HCT116 (cell line): ENCODE measurements around the gene SEM1. TPM values are rescaled to one million over a fixed set of nuclear protein-coding genes. Genes with fewer than 3 reads are reported as not detected.

Experiments used
- ATAC-seq: fragments of 200-7000 bp; cut with Tn5 transposase; 2 replicates; pipeline ENCODE4 v1.9.1; 2020; ENCODE audit warnings: mild to moderate bottlenecking, moderate library complexity
- BruUV-seq: library from RNA; stranded (reverse); fragments of 400-500 nt; replicated peaks from 2 replicates; lab custom pipeline; 2021; lab: Mats Ljungman, UMichigan
- CTCF ChIA-PET: fragments of 300-600 bp; sonication (Branson Sonifier 250); formaldehyde crosslinking; loops from one replicate; lab custom pipeline; 2021; ENCODE audit warnings: antibody characterized with exemption; lab: Charles Lee
- POLR2A ChIA-PET: fragments of 300-600, 350-600 bp; sonication (Branson Sonifier 250); formaldehyde crosslinking; loops from one replicate; lab custom pipeline; 2021; ENCODE audit warnings: antibody characterized with exemption; lab: Charles Lee
- RAD21 ChIA-PET, 2 experiments: fragments of 300-600 bp; sonication (Branson Sonifier 250); formaldehyde crosslinking; loops; one replicate each; lab custom pipeline; 2023; ENCODE audit warnings: low total read pairs in 2 of 2; ENCODE audit not compliant: uncharacterized antibody in 2 of 2, unreplicated experiment in 2 of 2, low non-redundant PET in 1 of 2; lab: Charles Lee
- DNase-seq: peaks from one replicate; pipeline ENCODE4 v3.0.0-alpha.2; 2010; ENCODE audit warnings: low read depth, low spot score
- H2AFZ ChIP-seq: fragments of 200-600 bp; shearing (Covaris generic), sonication (generic); 2 replicates; pipeline ENCODE4 v1.6.1; 2017; ENCODE audit warnings: low read depth, mixed run types, mixed read lengths, antibody characterized with exemption, low read length; ENCODE audit not compliant: poor library complexity, severe bottlenecking
- H3K27ac ChIP-seq: 2 replicates; pipeline ENCODE4 v1.5.1; 2012; ENCODE audit warnings: low read depth, low read length
- H3K27me3 ChIP-seq: fragments of 200-600 bp; sonication (generic); 2 replicates; pipeline ENCODE4 v1.6.1; 2016; ENCODE audit warnings: mixed run types, low read length, mixed read lengths; ENCODE audit not compliant: insufficient read depth
- H3K36me3 ChIP-seq, 2 experiments: fragments of 200-500 bp in 1 of 2; fragments of 200-600 bp in 1 of 2; sonication (Bioruptor generic) in 1 of 2; sonication (generic) in 1 of 2; 2 replicates each; pipeline versions ENCODE4 v1.5.1 to v1.6.1; 2014 to 2016; ENCODE audit warnings: low read length in 2 of 2, inconsistent platforms in 1 of 2, mixed read lengths in 1 of 2, mixed run types in 1 of 2; ENCODE audit not compliant: insufficient read depth in 2 of 2, control insufficient read depth in 1 of 2
- H3K4me1 ChIP-seq, 2 experiments: fragments of 200-600 bp in 1 of 2; sonication (generic) in 1 of 2; 2 replicates each; pipeline versions ENCODE4 v1.5.1 to v1.6.1; 2012 to 2017; ENCODE audit warnings: low read length in 2 of 2, inconsistent platforms in 1 of 2, mild to moderate bottlenecking in 1 of 2, mixed read lengths in 1 of 2, mixed run types in 1 of 2, moderate library complexity in 1 of 2; ENCODE audit not compliant: insufficient read depth in 2 of 2, control insufficient read depth in 1 of 2
- H3K4me2 ChIP-seq: fragments of 200-600 bp; sonication (generic); 2 replicates; pipeline ENCODE4 v1.6.1; 2017; ENCODE audit warnings: mixed run types, low read length, mixed read lengths
- H3K4me3 ChIP-seq, 2 experiments: fragments of 200-600 bp in 1 of 2; sonication (generic) in 1 of 2; replicated peaks in 1 of 2; 2 replicates each; pipeline ENCODE4 v1.5.1; 2011 to 2016; ENCODE audit warnings: low read length in 2 of 2, control low read depth in 1 of 2, low read depth in 1 of 2, mild to moderate bottlenecking in 1 of 2, mixed read lengths in 1 of 2, mixed run types in 1 of 2
- H3K79me2 ChIP-seq: fragments of 200-600 bp; sonication (generic); 2 replicates; pipeline ENCODE4 v1.6.1; 2017; ENCODE audit warnings: mild to moderate bottlenecking, mixed run types, low read length, moderate library complexity, mixed read lengths; ENCODE audit not compliant: insufficient read depth
- H3K9ac ChIP-seq: fragments of 200-600 bp; sonication (generic); 2 replicates; pipeline ENCODE4 v1.6.1; 2016; ENCODE audit warnings: low read length, mixed read lengths
- H3K9me2 ChIP-seq: fragments of 200-600 bp; sonication (generic), shearing (Covaris generic); 2 replicates; pipeline ENCODE4 v1.6.1; 2017; ENCODE audit warnings: mixed run types, mild to moderate bottlenecking, moderate library complexity; ENCODE audit not compliant: insufficient read depth
- H3K9me3 ChIP-seq, 2 experiments: fragments of 200-500 bp in 1 of 2; fragments of 200-600 bp in 1 of 2; sonication (Bioruptor generic) in 1 of 2; sonication (generic) in 1 of 2; 2 replicates each; pipeline ENCODE4 v1.6.1; 2014 to 2017; ENCODE audit warnings: low read length in 2 of 2, mixed read lengths in 2 of 2, inconsistent platforms in 1 of 2, low read depth in 1 of 2, mild to moderate bottlenecking in 1 of 2, mixed run types in 1 of 2, moderate library complexity in 1 of 2; ENCODE audit not compliant: control insufficient read depth in 1 of 2, insufficient read depth in 1 of 2
- H4K20me1 ChIP-seq: fragments of 200-600 bp; sonication (generic), shearing (Covaris generic); 2 replicates; pipeline ENCODE4 v1.6.1; 2017; ENCODE audit warnings: mixed run types, mild to moderate bottlenecking, moderate library complexity; ENCODE audit not compliant: insufficient read depth
- CBX3 ChIP-seq: IDR thresholded peaks from 2 replicates; pipeline ENCODE4 v1.6.1; 2012; ENCODE audit warnings: low read depth
- CEBPB ChIP-seq: IDR thresholded peaks from 2 replicates; pipeline ENCODE4 v1.6.1; 2012; ENCODE audit warnings: low read depth
- CTCF ChIP-seq, 3 experiments: fragments of 200-600 bp in 1 of 3; sonication (generic) in 1 of 3; IDR thresholded peaks in 2 of 3; conservative IDR thresholded peaks in 1 of 3; 2 replicates each; pipeline ENCODE4 v1.5.1; 2012 to 2017; ENCODE audit warnings: low read depth in 2 of 3, low read length in 2 of 3, antibody characterized with exemption in 1 of 3, borderline replicate concordance in 1 of 3, control low read depth in 1 of 3, mild to moderate bottlenecking in 1 of 3, mixed read lengths in 1 of 3, mixed run types in 1 of 3, moderate library complexity in 1 of 3; ENCODE audit not compliant: insufficient read depth in 1 of 3
- EZH2 ChIP-seq: fragments of 200-600 bp; sonication (generic); IDR thresholded peaks from 2 replicates; pipeline ENCODE4 v1.6.1; 2017; ENCODE audit warnings: antibody characterized with exemption, mixed run types
- EZH2phosphoT487 ChIP-seq: fragments of 200-600 bp; IDR thresholded peaks from 2 replicates; pipeline ENCODE4 v1.6.1; 2018; ENCODE audit warnings: antibody characterized with exemption, borderline replicate concordance
- FOSL1 ChIP-seq: IDR thresholded peaks from 2 replicates; pipeline ENCODE4 v1.6.1; 2012; ENCODE audit warnings: low read depth
- JUND ChIP-seq: IDR thresholded peaks from 2 replicates; pipeline ENCODE4 v1.6.1; 2012
- RAD21 ChIP-seq: IDR thresholded peaks from 2 replicates; pipeline ENCODE4 v1.6.1; 2012; ENCODE audit warnings: low read depth, mild to moderate bottlenecking
- SIN3A ChIP-seq: IDR thresholded peaks from 2 replicates; pipeline ENCODE4 v1.6.1; 2012; ENCODE audit warnings: low read depth
- SP1 ChIP-seq: IDR thresholded peaks from 2 replicates; pipeline ENCODE4 v1.6.1; 2012; ENCODE audit warnings: low read depth
- SRF ChIP-seq: IDR thresholded peaks from 2 replicates; pipeline ENCODE4 v1.6.1; 2012; ENCODE audit warnings: low read depth
- TCF7L2 ChIP-seq: IDR thresholded peaks from 2 replicates; pipeline ENCODE4 v1.7.0; 2011; ENCODE audit warnings: borderline replicate concordance, inconsistent platforms; ENCODE audit not compliant: insufficient read depth, insufficient read length; ENCODE audit errors: extremely low read depth
- YY1 ChIP-seq: IDR thresholded peaks from 2 replicates; pipeline ENCODE4 v1.6.1; 2011; ENCODE audit warnings: low read length, low read depth, moderate library complexity, mild to moderate bottlenecking; ENCODE audit not compliant: insufficient replicate concordance; ENCODE audit errors: extremely low read depth
- ZBTB33 ChIP-seq: IDR thresholded peaks from 2 replicates; pipeline ENCODE4 v1.6.1; 2011; ENCODE audit warnings: mild to moderate bottlenecking, low read length, moderate library complexity; ENCODE audit not compliant: insufficient replicate concordance; ENCODE audit errors: extremely low read depth
- ZFX ChIP-seq: fragments of 450-650 bp; IDR thresholded peaks from 2 replicates; pipeline ENCODE4 v1.6.1; 2017
- intact Hi-C: fragments of 100-400 bp; cut with micrococcal nuclease; formaldehyde crosslinking; loops from 2 replicates; pipeline ENCODE4 v1.10.0; 2022
- total RNA-seq: library from RNA; stranded (reverse); gene quantifications from one replicate; pipeline ENCODE4 v1.2.1, GENCODE V29; 2021; ENCODE audit not compliant: unreplicated experiment
- TF ChIP-seq, protein P1 (sequence below): IDR thresholded peaks from 2 replicates; pipeline ENCODE4 v1.6.1; 2012

The SEM1 gene
- total RNA-seq, 1 experiment from 2014 or later: 45.7 TPM

- Histone ChIP-seq H3K9me2 (no peaks in the 10 kb centered on the region), H3K36me3 (0 out of 4 replicates have a peak, but pooled peaks cover 0 to 8% of the 10 kb centered on the region in 2 experiments), H3K9ac (no peak overlapping the region), H3K9me3 (no peaks in the 10 kb centered on the region), H3K4me3 (no peak overlapping the region), H4K20me1 (no peaks in the 10 kb centered on the region), H3K4me1 (no peaks in the 10 kb centered on the region), H2AFZ (no peak overlapping the region), H3K27me3 (no peaks in the 10 kb centered on the region), H3K79me2 (0 out of 2 replicates have a peak, but pooled peaks cover 8% of the 10 kb centered on the region), H3K27ac (no peak overlapping the region), H3K4me2 (no peak overlapping the region)
- intact Hi-C loops: no loop called here
- no TSS peak for BruUV-seq
- DNase-seq: no peak
- ChIA-PET RAD21 (no interaction called here), CTCF (no interaction called here), POLR2A (no interaction called here)
- TF ChIP-seq SRF (no peak), CBX3 (no peak), RAD21 (no peak), EZH2 (no peak), ZFX (no peak), JUND (no peak), EZH2phosphoT487 (no peak), ZBTB33 (no peak), TCF7L2 (no peak), SP1 (no peak), CEBPB (no peak), CTCF (IDR thresholded peaks at IDR 0.05 in 2 of 3, conservative IDR thresholded peaks at IDR 0.05 in 1 of 3; ENCODE audit: borderline replicate concordance in 1 of 3, insufficient read depth in 1 of 3, low read depth in 2 of 3, low read length in 2 of 3) (no peak), SIN3A (no peak), YY1 (no peak), FOSL1 (no peak)
- TF ChIP-seq, protein P1, sequence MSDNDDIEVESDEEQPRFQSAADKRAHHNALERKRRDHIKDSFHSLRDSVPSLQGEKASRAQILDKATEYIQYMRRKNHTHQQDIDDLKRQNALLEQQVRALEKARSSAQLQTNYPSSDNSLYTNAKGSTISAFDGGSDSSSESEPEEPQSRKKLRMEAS: no peak
- ATAC-seq: no peak
Measured at GRCh38 chr7:96671854-96672253, 37.8 kb downstream of the SEM1 start.
